PC-9 (cell line): ENCODE measurements around the gene CKMT2. TPM values are rescaled to one million over a fixed set of nuclear protein-coding genes. Genes with fewer than 3 reads are reported as not detected.

Experiments
- BruUV-seq: library from RNA; stranded (reverse); fragments of 400-500 nt; replicated peaks from 2 replicates; lab custom pipeline; 2021; lab: Mats Ljungman, UMichigan
- CTCF ChIA-PET: fragments of 300-600 bp; sonication (Branson Sonifier 250); formaldehyde crosslinking; loops from one replicate; lab custom pipeline; 2022; ENCODE audit warnings: antibody characterized with exemption; lab: Charles Lee
- POLR2A ChIA-PET: fragments of 300-600 bp; sonication (Branson Sonifier 250); formaldehyde crosslinking; loops from one replicate; lab custom pipeline; 2022; ENCODE audit warnings: antibody characterized with exemption; ENCODE audit not compliant: unreplicated experiment; lab: Charles Lee
- DNase-seq, 2 experiments: peaks; one replicate each; pipeline versions ENCODE4 v3.0.0 to v3.0.0-alpha.2; 2015 to 2022; ENCODE audit warnings: mixed read lengths in 1 of 2
- H2AFZ ChIP-seq: fragments of 200-600 bp; sonication (generic); 2 replicates; pipeline ENCODE4 v1.8.1; 2017; ENCODE audit warnings: antibody characterized with exemption
- H3F3A ChIP-seq: fragments of 200-600 bp; sonication (generic); 2 replicates; pipeline ENCODE4 v1.8.1; 2017; ENCODE audit warnings: antibody characterized with exemption, mild to moderate bottlenecking, low read depth; ENCODE audit not compliant: insufficient read depth
- H3K27ac ChIP-seq: fragments of 200-600 bp; sonication (generic); 2 replicates; pipeline ENCODE4 v1.6.1; 2016; ENCODE audit warnings: mixed run types
- H3K27me3 ChIP-seq: fragments of 200-600 bp; sonication (generic); 2 replicates; pipeline ENCODE4 v1.6.1; 2016; ENCODE audit warnings: low read depth, mixed run types; ENCODE audit not compliant: insufficient read depth
- H3K36me3 ChIP-seq: fragments of 200-600 bp; sonication (generic); 2 replicates; pipeline ENCODE4 v1.6.1; 2016; ENCODE audit warnings: low read depth, mixed run types
- H3K4me1 ChIP-seq: fragments of 200-600 bp; sonication (generic); replicated peaks from 2 replicates; pipeline ENCODE4 v1.6.1; 2016; ENCODE audit warnings: mixed run types; ENCODE audit not compliant: insufficient read depth
- H3K4me2 ChIP-seq: fragments of 200-600 bp; sonication (generic); 2 replicates; pipeline ENCODE4 v1.6.1; 2017; ENCODE audit warnings: mixed run types
- H3K4me3 ChIP-seq: fragments of 200-600 bp; sonication (generic); 2 replicates; pipeline ENCODE4 v1.6.1; 2016; ENCODE audit warnings: mixed run types
- H3K79me2 ChIP-seq: fragments of 200-600 bp; sonication (generic); 2 replicates; pipeline ENCODE4 v1.6.1; 2017; ENCODE audit warnings: low read depth, mixed run types
- H3K9me2 ChIP-seq: fragments of 200-600 bp; sonication (generic); 2 replicates; pipeline ENCODE4 v1.8.1; 2017; ENCODE audit warnings: mild to moderate bottlenecking; ENCODE audit not compliant: insufficient read depth
- H3K9me3 ChIP-seq: fragments of 200-600 bp; sonication (generic); 2 replicates; pipeline ENCODE4 v1.8.1; 2016; ENCODE audit warnings: low read depth; ENCODE audit not compliant: insufficient read depth
- H4K20me1 ChIP-seq: fragments of 200-600 bp; sonication (generic); 2 replicates; pipeline ENCODE4 v1.8.1; 2017; ENCODE audit not compliant: insufficient read depth
- EZH2 ChIP-seq: fragments of 200-600 bp; sonication (generic); IDR thresholded peaks from 2 replicates; pipeline ENCODE4 v1.8.0; 2017; ENCODE audit warnings: antibody characterized with exemption, low read depth
- intact Hi-C: fragments of 100-400 bp; cut with micrococcal nuclease; formaldehyde crosslinking; loops from one replicate; pipeline ENCODE4 v1.10.0; 2022; ENCODE audit not compliant: unreplicated experiment
- total RNA-seq: library from RNA; stranded (reverse); gene quantifications from 2 replicates; pipeline ENCODE4 v1.2.3, GENCODE V29; 2021
- TF ChIP-seq, protein P1 (sequence below): fragments of 200-600 bp; sonication (generic); conservative IDR thresholded peaks from 2 replicates; pipeline ENCODE4 v1.6.1; 2017; ENCODE audit warnings: mixed run types, antibody characterized with exemption, mild to moderate bottlenecking, moderate library complexity

The CKMT2 gene
- total RNA-seq, 1 experiment from 2014 or later: not detected

DNA sequence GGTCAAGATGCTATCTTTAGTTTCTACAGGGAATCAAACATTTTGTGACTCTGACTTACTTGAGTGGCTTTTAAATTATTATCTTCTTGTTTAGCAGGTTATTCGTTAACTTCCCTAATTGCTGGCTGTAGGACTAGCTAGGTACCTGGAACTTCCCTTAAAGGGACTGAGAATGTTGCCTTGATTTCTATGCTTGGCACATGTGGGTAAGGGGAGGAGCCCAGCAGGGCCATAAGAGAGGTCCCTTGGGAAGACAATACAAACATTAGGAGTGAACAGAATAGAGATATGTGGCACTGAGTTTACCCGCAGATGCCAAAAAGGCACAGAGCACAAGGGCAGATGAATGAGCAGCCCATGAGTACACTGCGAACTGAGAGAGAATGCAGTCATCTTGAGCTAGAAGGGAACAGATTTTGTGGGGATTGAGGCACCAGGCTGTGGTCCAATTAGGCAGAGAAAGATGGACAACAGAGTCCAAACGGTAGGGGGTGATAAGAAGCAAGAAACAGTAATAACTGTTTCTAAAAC is 9.8 kb downstream of the CKMT2 start:
- no peak overlapping the region for H3K4me2 ChIP-seq
- no TSS peak for BruUV-seq
- no peaks in the 10 kb centered on the region for H3K9me3 ChIP-seq
- H3F3A ChIP-seq: no peaks in the 10 kb centered on the region
- CTCF ChIA-PET: interaction anchor here (0.6 kb wide), 1 partner anchor 881 kb away, joined by 6 read pairs; no protein-coding TSS in a partner anchor
- H3K36me3 ChIP-seq: no peaks in the 10 kb centered on the region
- no peak overlapping the region for H2AFZ ChIP-seq
- H3K4me3 ChIP-seq: no peak overlapping the region
- H3K27me3 ChIP-seq: no peaks in the 10 kb centered on the region
- no peaks in the 10 kb centered on the region for H3K79me2 ChIP-seq
- no peaks in the 10 kb centered on the region for H3K9me2 ChIP-seq
- no peak overlapping the region for H3K27ac ChIP-seq
- DNase-seq: no peak
- H4K20me1 ChIP-seq: no peaks in the 10 kb centered on the region
- intact Hi-C loops: no loop called here
- TF ChIP-seq EZH2: no peak
- TF ChIP-seq, protein P1, sequence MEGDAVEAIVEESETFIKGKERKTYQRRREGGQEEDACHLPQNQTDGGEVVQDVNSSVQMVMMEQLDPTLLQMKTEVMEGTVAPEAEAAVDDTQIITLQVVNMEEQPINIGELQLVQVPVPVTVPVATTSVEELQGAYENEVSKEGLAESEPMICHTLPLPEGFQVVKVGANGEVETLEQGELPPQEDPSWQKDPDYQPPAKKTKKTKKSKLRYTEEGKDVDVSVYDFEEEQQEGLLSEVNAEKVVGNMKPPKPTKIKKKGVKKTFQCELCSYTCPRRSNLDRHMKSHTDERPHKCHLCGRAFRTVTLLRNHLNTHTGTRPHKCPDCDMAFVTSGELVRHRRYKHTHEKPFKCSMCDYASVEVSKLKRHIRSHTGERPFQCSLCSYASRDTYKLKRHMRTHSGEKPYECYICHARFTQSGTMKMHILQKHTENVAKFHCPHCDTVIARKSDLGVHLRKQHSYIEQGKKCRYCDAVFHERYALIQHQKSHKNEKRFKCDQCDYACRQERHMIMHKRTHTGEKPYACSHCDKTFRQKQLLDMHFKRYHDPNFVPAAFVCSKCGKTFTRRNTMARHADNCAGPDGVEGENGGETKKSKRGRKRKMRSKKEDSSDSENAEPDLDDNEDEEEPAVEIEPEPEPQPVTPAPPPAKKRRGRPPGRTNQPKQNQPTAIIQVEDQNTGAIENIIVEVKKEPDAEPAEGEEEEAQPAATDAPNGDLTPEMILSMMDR: no peak
- H3K4me1 ChIP-seq: peaks cover 7% of the 10 kb centered on the region
- POLR2A ChIA-PET: interaction anchor here (0.5 kb wide), 1 partner anchor 28 kb away, joined by 3 read pairs; no protein-coding TSS in a partner anchor

DNA sequence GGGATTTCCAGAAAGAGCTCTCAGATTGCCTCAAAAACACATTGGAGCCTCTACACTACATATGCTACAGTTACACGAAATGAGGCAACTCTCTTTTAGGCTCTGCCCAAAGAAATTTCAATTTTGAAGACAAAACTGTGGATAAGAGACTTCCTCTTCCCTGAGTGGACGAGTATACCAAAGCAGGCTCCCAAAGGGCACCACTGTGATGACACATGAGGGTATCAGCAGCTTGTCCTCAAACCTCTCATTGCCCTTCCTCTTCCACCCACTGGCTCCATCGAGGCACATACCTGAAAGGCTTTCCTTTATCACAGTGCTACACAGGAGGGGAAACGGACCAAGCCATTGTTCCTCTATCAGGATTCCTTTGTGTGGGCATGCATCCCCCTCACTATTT is 11.3 kb downstream of the CKMT2 start:
- no peak overlapping the region for H3K27ac ChIP-seq
- CTCF ChIA-PET: no interaction called here

DNA sequence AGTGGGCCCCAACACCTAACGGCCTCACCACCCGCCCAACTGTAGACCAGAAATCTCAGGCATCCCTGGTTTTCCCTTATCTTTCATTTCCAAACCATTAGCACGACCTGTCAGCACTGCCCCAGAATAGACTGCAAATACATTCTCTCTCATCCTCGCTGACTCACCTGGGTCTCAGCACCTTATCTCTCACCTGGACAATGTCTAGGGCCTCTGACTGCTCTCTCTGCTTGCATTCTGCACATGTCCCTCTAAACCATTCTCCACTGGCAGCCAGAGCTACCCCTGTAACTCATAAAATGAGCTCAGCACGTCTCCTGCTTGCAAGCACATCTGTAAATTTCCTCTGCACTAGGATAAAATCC is 12.7 kb downstream of the CKMT2 start:
- Histone ChIP-seq H3K27ac (no peak overlapping the region), H3K79me2 (no peaks in the 10 kb centered on the region), H2AFZ (no peak overlapping the region), H4K20me1 (no peaks in the 10 kb centered on the region), H3F3A (no peaks in the 10 kb centered on the region; the same call in 1 of the 2 replicates), H3K4me3 (no peak overlapping the region), H3K4me2 (no peak overlapping the region), H3K36me3 (no peaks in the 10 kb centered on the region), H3K9me2 (no peaks in the 10 kb centered on the region), H3K27me3 (no peaks in the 10 kb centered on the region), H3K9me3 (no peaks in the 10 kb centered on the region), H3K4me1 (peaks cover 19% of the 10 kb centered on the region)
- CTCF ChIA-PET: no interaction called here
- DNase-seq: no peak
- TF ChIP-seq, protein P1: no peak
- no peak for TF ChIP-seq EZH2
- intact Hi-C loops: no loop called here
- POLR2A ChIA-PET: no interaction called here
- BruUV-seq: no TSS peak

More for the DNA sequence above, 11.3 kb downstream of the CKMT2 start:
- DNase-seq: no peak
- Histone ChIP-seq H3K36me3 (no peaks in the 10 kb centered on the region), H4K20me1 (no peaks in the 10 kb centered on the region), H3K9me2 (no peaks in the 10 kb centered on the region), H3K4me2 (no peak overlapping the region), H3F3A (no peaks in the 10 kb centered on the region), H3K27me3 (no peaks in the 10 kb centered on the region), H3K9me3 (no peaks in the 10 kb centered on the region), H3K79me2 (no peaks in the 10 kb centered on the region), H3K4me3 (no peak overlapping the region), H3K4me1 (peaks cover 10% of the 10 kb centered on the region), H2AFZ (no peak overlapping the region)
- POLR2A ChIA-PET: no interaction called here
- intact Hi-C loops: no loop called here
- TF ChIP-seq EZH2: no peak
- TF ChIP-seq, protein P1: no peak
- BruUV-seq: no TSS peak
